ENCODE data around the gene ADCY7. TPM values are rescaled to one million over a fixed set of nuclear protein-coding genes. Genes with fewer than 3 reads are reported as not detected.

ADCY7 gene
- total and polyA plus RNA-seq, 9 donors: 10.2 to 78.9 (median 36.4) TPM

DNA sequence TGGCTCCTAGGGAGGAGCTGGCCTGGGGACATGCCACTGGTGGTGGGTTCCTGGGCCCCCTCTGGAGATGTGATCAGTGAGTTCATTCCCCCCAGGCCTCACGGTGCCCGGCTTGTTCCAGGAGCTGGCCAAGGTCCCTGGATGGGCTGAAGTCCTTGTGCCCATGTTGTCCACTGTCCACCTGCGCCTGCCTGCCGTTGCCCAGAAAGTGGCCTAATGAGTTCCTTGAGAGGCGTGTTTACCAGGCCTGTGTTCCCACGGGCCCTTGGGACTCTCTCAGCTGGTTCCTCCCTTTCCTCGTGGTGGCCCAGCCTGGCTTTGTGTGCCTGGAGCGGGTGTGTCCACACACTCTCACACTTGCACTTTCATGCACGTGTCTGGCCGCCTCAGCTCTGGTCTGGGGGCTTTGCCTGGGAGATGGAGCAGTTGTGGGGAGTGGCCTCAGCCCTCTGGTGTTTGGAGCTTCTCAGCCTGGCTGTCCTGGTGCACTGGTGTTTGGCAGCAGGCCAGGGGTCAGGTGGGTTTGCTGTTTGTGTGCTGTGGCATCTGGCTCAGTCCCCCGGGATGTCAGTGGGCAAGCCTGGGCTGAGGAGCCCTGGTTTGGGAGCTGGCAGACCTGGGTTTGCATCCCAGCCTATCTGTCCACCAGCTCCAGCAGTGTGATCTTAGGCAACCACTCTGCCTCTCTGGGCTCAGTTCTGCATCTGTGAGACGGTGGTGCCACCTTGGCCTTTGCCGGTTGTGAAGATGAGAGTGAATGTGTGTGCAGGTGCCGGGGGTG, 18.0 kb downstream of the ADCY7 start:
- DNase-seq: peak in 1 of 5 donors; percentile 51
- H3K27me3 ChIP-seq: no peaks in the 10 kb centered on the region
- H3K4me1 ChIP-seq (ENCODE audit: insufficient read depth): peaks cover 8% of the 10 kb centered on the region
- TF ChIP-seq POLR2A (IDR thresholded peaks at IDR 0.05): no peak
- no peak for TF ChIP-seq EP300 (IDR thresholded peaks at IDR 0.05)
- TF ChIP-seq, protein P1, sequence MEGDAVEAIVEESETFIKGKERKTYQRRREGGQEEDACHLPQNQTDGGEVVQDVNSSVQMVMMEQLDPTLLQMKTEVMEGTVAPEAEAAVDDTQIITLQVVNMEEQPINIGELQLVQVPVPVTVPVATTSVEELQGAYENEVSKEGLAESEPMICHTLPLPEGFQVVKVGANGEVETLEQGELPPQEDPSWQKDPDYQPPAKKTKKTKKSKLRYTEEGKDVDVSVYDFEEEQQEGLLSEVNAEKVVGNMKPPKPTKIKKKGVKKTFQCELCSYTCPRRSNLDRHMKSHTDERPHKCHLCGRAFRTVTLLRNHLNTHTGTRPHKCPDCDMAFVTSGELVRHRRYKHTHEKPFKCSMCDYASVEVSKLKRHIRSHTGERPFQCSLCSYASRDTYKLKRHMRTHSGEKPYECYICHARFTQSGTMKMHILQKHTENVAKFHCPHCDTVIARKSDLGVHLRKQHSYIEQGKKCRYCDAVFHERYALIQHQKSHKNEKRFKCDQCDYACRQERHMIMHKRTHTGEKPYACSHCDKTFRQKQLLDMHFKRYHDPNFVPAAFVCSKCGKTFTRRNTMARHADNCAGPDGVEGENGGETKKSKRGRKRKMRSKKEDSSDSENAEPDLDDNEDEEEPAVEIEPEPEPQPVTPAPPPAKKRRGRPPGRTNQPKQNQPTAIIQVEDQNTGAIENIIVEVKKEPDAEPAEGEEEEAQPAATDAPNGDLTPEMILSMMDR (IDR thresholded peaks at IDR 0.05): no peak
- no peaks in the 10 kb centered on the region for H3K9me3 ChIP-seq
- no peak overlapping the region for H3K27ac ChIP-seq
- intact Hi-C loops (cut with DNase I): no loop called here
- no peaks in the 10 kb centered on the region for H3K36me3 ChIP-seq
- 69 to 79% (median 69%) methylated on average over 14 of the region's 14 CpGs for WGBS, 3 donors
- H3K4me3 ChIP-seq: no peak overlapping the region

GRCh38 chr16:50285406-50286003, 19.2 kb downstream of the ADCY7 start:
- 74 to 86% (median 74%) methylated on average over 5 of the region's 5 CpGs for WGBS, 3 donors
- H3K27ac ChIP-seq: no peak overlapping the region
- H3K4me3 ChIP-seq: no peak overlapping the region
- intact Hi-C loops (cut with DNase I): no loop called here
- H3K36me3 ChIP-seq: no peaks in the 10 kb centered on the region
- TF ChIP-seq EP300 (IDR thresholded peaks at IDR 0.05) (no peak), POLR2A (IDR thresholded peaks at IDR 0.05) (no peak)
- TF ChIP-seq, protein P1 (IDR thresholded peaks at IDR 0.05): no peak
- H3K4me1 ChIP-seq (ENCODE audit: insufficient read depth): peaks cover 8% of the 10 kb centered on the region
- H3K9me3 ChIP-seq: no peaks in the 10 kb centered on the region
- DNase-seq: no peak
- H3K27me3 ChIP-seq: no peaks in the 10 kb centered on the region

GRCh38 chr16:50286681-50287080, 20.3 kb downstream of the ADCY7 start:
- Histone ChIP-seq H3K36me3 (no peaks in the 10 kb centered on the region), H3K9me3 (no peaks in the 10 kb centered on the region), H3K4me3 (no peak overlapping the region), H3K27me3 (no peaks in the 10 kb centered on the region), H3K4me1 (ENCODE audit: insufficient read depth) (peaks cover 8% of the 10 kb centered on the region), H3K27ac (no peak overlapping the region)
- DNase-seq: no peak
- WGBS, 3 donors: 96 to 100% (median 97%) methylated on average over 3 of the region's 3 CpGs
- intact Hi-C loops (cut with DNase I): no loop called here
- no peak for TF ChIP-seq EP300 (IDR thresholded peaks at IDR 0.05)
- TF ChIP-seq, protein P1 (IDR thresholded peaks at IDR 0.05): no peak
- no peak for TF ChIP-seq POLR2A (IDR thresholded peaks at IDR 0.05)

- Histone ChIP-seq H3K4me3 (no peak overlapping the region), H3K27me3 (no peaks in the 10 kb centered on the region), H3K4me1 (ENCODE audit: insufficient read depth) (peaks cover 8% of the 10 kb centered on the region), H3K27ac (no peak overlapping the region), H3K9me3 (no peaks in the 10 kb centered on the region), H3K36me3 (no peaks in the 10 kb centered on the region)
- no peak for DNase-seq
- 93 to 95% (median 94%) methylated on average over 17 of the region's 17 CpGs for WGBS, 3 donors
- TF ChIP-seq EP300 (IDR thresholded peaks at IDR 0.05): no peak
- TF ChIP-seq, protein P1 (IDR thresholded peaks at IDR 0.05): no peak
- TF ChIP-seq POLR2A (IDR thresholded peaks at IDR 0.05): no peak
- intact Hi-C loops (cut with DNase I): no loop called here
Observed at GRCh38 chr16:50288026-50288425, 21.7 kb downstream of the ADCY7 start.

Data from ovary (tissue), 9 donors.